H1 (cell line): ENCODE data around the gene MGAT5B. TPM values are rescaled to one million over a fixed set of nuclear protein-coding genes. Genes with fewer than 3 reads are reported as not detected.

Experiments
- CTCF ChIA-PET: fragments of 300-600 bp; sonication (Branson Sonifier 250); formaldehyde crosslinking; loops from one replicate; lab custom pipeline; 2021; ENCODE audit not compliant: partially characterized antibody; lab: Charles Lee
- POLR2A ChIA-PET: fragments of 300-600 bp; sonication (Branson Sonifier 250); formaldehyde crosslinking; loops from one replicate; lab custom pipeline; 2021; ENCODE audit warnings: inconsistent platforms; ENCODE audit not compliant: partially characterized antibody; lab: Charles Lee
- DNase-seq, 2 experiments: peaks; one replicate each; pipeline versions ENCODE4 v3.0.0 to v3.0.0-alpha.2; 2010 to 2022; ENCODE audit warnings: low spot score in 2 of 2, low read depth in 1 of 2, mixed read lengths in 1 of 2
- FAIRE-seq: peaks from 2 replicates; lab custom pipeline; 2011; peaks lifted over from hg19 to GRCh38; lab: Jason Lieb, UNC
- H2AFZ ChIP-seq: 2 replicates; pipeline ENCODE4 v1.8.1; 2012; ENCODE audit warnings: low read length, inconsistent platforms
- H2AK5ac ChIP-seq: 2 replicates; pipeline ENCODE4 v1.6.1; 2013; ENCODE audit warnings: low read depth, low read length
- H2BK120ac ChIP-seq: replicated peaks from 2 replicates; pipeline ENCODE3; 2013; ENCODE audit warnings: low read depth, low read length, inconsistent platforms
- H2BK12ac ChIP-seq: 2 replicates; pipeline ENCODE4 v1.6.1; 2013; ENCODE audit warnings: low read depth, low read length
- H2BK15ac ChIP-seq: 2 replicates; pipeline ENCODE4 v1.6.1; 2013; ENCODE audit warnings: low read length
- H2BK20ac ChIP-seq: 2 replicates; pipeline ENCODE4 v1.6.1; 2013; ENCODE audit warnings: low read length
- H2BK5ac ChIP-seq: 2 replicates; pipeline ENCODE4 v1.6.1; 2013; ENCODE audit warnings: low read depth, low read length
- H3K14ac ChIP-seq: 2 replicates; pipeline ENCODE4 v1.6.1; 2013; ENCODE audit warnings: inconsistent platforms; ENCODE audit not compliant: insufficient read length
- H3K18ac ChIP-seq: 2 replicates; pipeline ENCODE4 v1.6.1; 2013; ENCODE audit warnings: low read length; ENCODE audit errors: extremely low read depth
- H3K23ac ChIP-seq: 2 replicates; pipeline ENCODE4 v1.6.1; 2013; ENCODE audit warnings: inconsistent platforms; ENCODE audit not compliant: insufficient read length
- H3K23me2 ChIP-seq: 2 replicates; pipeline ENCODE4 v1.6.1; 2013; ENCODE audit warnings: low read depth, low read length
- H3K27ac ChIP-seq: 2 replicates; pipeline ENCODE4 v1.6.1; 2011; ENCODE audit warnings: low read depth, low read length, inconsistent platforms
- H3K27me3 ChIP-seq, 4 experiments: replicated peaks in 1 of 4; 1 replicate in 1 of 4; 2 replicates in 3 of 4; pipeline versions ENCODE4 v1.6.1 to v1.8.1; 2011 to 2013; ENCODE audit warnings: low read length in 3 of 4, mild to moderate bottlenecking in 3 of 4, inconsistent platforms in 2 of 4, mixed read lengths in 2 of 4, moderate library complexity in 1 of 4; ENCODE audit not compliant: control insufficient read depth in 3 of 4, insufficient read depth in 3 of 4; ENCODE audit errors: extremely low read depth in 1 of 4
- H3K36me3 ChIP-seq, 4 experiments: 2 replicates each; pipeline versions ENCODE4 v1.6.1 to v1.8.1; 2011 to 2013; ENCODE audit warnings: mild to moderate bottlenecking in 4 of 4, low read length in 3 of 4, moderate library complexity in 2 of 4, control low read depth in 1 of 4, inconsistent platforms in 1 of 4; ENCODE audit not compliant: insufficient read depth in 4 of 4, control insufficient read depth in 2 of 4
- H3K4ac ChIP-seq: replicated peaks from 2 replicates; pipeline ENCODE3; 2013; ENCODE audit warnings: low read length, low read depth, mixed read lengths, inconsistent platforms; ENCODE audit not compliant: insufficient read length
- H3K4me1 ChIP-seq, 4 experiments: replicated peaks in 1 of 4; 1 replicate in 1 of 4; 2 replicates in 3 of 4; pipeline versions ENCODE4 v1.6.1 to v1.8.1; 2011 to 2013; ENCODE audit warnings: low read length in 3 of 4, inconsistent platforms in 2 of 4, mixed read lengths in 1 of 4; ENCODE audit not compliant: insufficient read depth in 4 of 4, control insufficient read depth in 3 of 4
- H3K4me2 ChIP-seq, 2 experiments: 2 replicates each; pipeline versions ENCODE4 v1.6.1 to v1.8.1; 2011 to 2013; ENCODE audit warnings: low read depth in 2 of 2, low read length in 2 of 2, control low read depth in 1 of 2, inconsistent platforms in 1 of 2, mild to moderate bottlenecking in 1 of 2; ENCODE audit not compliant: insufficient read depth in 1 of 2
- H3K4me3 ChIP-seq, 4 experiments: fragments of 200-600, 300-600 bp in 1 of 4; sonication (generic), shearing (Covaris generic), sonication (Bioruptor Twin) in 1 of 4; 2 replicates each; pipeline versions ENCODE4 v1.5.1 to v1.8.1; 2011 to 2016; ENCODE audit warnings: low read length in 4 of 4, low read depth in 3 of 4, control low read depth in 2 of 4, inconsistent platforms in 2 of 4, mild to moderate bottlenecking in 2 of 4, mixed read lengths in 1 of 4, moderate library complexity in 1 of 4; ENCODE audit not compliant: insufficient read depth in 2 of 4; ENCODE audit errors: extremely low read depth in 1 of 4
- H3K56ac ChIP-seq: replicated peaks from 2 replicates; pipeline ENCODE3; 2013; ENCODE audit warnings: low read depth, mild to moderate bottlenecking, mixed read lengths, low read length, inconsistent platforms; ENCODE audit not compliant: insufficient read length
- H3K79me1 ChIP-seq: 2 replicates; pipeline ENCODE4 v1.6.1; 2013; ENCODE audit warnings: low read depth, low read length, control low read depth
- H3K79me2 ChIP-seq, 2 experiments: 2 replicates each; pipeline versions ENCODE4 v1.6.1 to v1.8.1; 2012 to 2013; ENCODE audit warnings: low read length in 2 of 2, mild to moderate bottlenecking in 2 of 2, inconsistent platforms in 1 of 2; ENCODE audit not compliant: insufficient read depth in 2 of 2, control insufficient read depth in 1 of 2
- H3K9ac ChIP-seq, 4 experiments: replicated peaks in 1 of 4; 1 replicate in 1 of 4; 2 replicates in 3 of 4; pipeline versions ENCODE4 v1.6.1 to v1.8.1; 2011 to 2013; ENCODE audit warnings: low read depth in 3 of 4, low read length in 3 of 4, control low read depth in 2 of 4, mild to moderate bottlenecking in 2 of 4, moderate library complexity in 2 of 4, inconsistent platforms in 1 of 4; ENCODE audit errors: extremely low read depth in 1 of 4
- H3K9me3 ChIP-seq, 2 experiments: 2 replicates each; pipeline versions ENCODE4 v1.6.1 to v1.8.1; 2012 to 2013; ENCODE audit warnings: mild to moderate bottlenecking in 2 of 2, moderate library complexity in 2 of 2, control low read depth in 1 of 2, inconsistent platforms in 1 of 2, low read depth in 1 of 2, low read length in 1 of 2, mixed read lengths in 1 of 2; ENCODE audit not compliant: insufficient read depth in 2 of 2
- H4K20me1 ChIP-seq, 2 experiments: replicated peaks in 1 of 2; 2 replicates each; pipeline versions ENCODE3 to v1.8.1; 2011 to 2013; ENCODE audit warnings: inconsistent platforms in 2 of 2, low read length in 2 of 2, mild to moderate bottlenecking in 1 of 2; ENCODE audit not compliant: insufficient read depth in 2 of 2, control insufficient read depth in 1 of 2
- H4K5ac ChIP-seq: 2 replicates; pipeline ENCODE4 v1.6.1; 2013; ENCODE audit warnings: low read length, low read depth, mixed read lengths, inconsistent platforms; ENCODE audit not compliant: insufficient read length
- H4K8ac ChIP-seq: 2 replicates; pipeline ENCODE4 v1.8.0; 2013; ENCODE audit warnings: mild to moderate bottlenecking, moderate library complexity, low read length, inconsistent platforms; ENCODE audit not compliant: insufficient read depth; ENCODE audit errors: extremely low read depth
- H4K91ac ChIP-seq: replicated peaks from 2 replicates; pipeline ENCODE3; 2013; ENCODE audit warnings: low read length, mixed read lengths, inconsistent platforms; ENCODE audit not compliant: insufficient read length
- ASH2L ChIP-seq: fragments of 200-600, 300-600 bp; sonication (generic); IDR thresholded peaks from one replicate; pipeline ENCODE4 v1.7.1; 2017; ENCODE audit warnings: low read length
- EGR1 ChIP-seq: IDR thresholded peaks from 2 replicates; pipeline ENCODE4 v1.6.1; 2011; ENCODE audit warnings: low read depth, low read length, borderline replicate concordance
- EZH2 ChIP-seq: fragments of 200-600 bp; sonication (generic); IDR thresholded peaks from 2 replicates; pipeline ENCODE4 v1.7.1; 2012; ENCODE audit warnings: low read depth, mild to moderate bottlenecking, moderate library complexity, low read length, inconsistent platforms; ENCODE audit not compliant: severe bottlenecking
- PHF8 ChIP-seq: fragments of 200-600 bp; sonication (generic); conservative IDR thresholded peaks from 2 replicates; pipeline ENCODE4 v1.7.1; 2012; ENCODE audit warnings: low read depth, mild to moderate bottlenecking, inconsistent platforms, low read length, moderate library complexity
- TEAD4 ChIP-seq: IDR thresholded peaks from 2 replicates; pipeline ENCODE4 v1.6.1; 2012; ENCODE audit warnings: low read depth, low read length, inconsistent platforms, mixed read lengths
- ZNF274 ChIP-seq: IDR thresholded peaks from 2 replicates; pipeline ENCODE4 v1.7.0; 2012; ENCODE audit warnings: low read length, borderline replicate concordance; ENCODE audit errors: extremely low read depth
- WGBS, 2 experiments: shearing (Covaris generic) in 1 of 2; methylation state at CpG; one replicate each; pipeline versions ENCODE4 v1.1.6 to v1.1.7; 2013 to 2015; ENCODE audit warnings: low lambda C conversion rate in 2 of 2, mixed read lengths in 2 of 2, inconsistent platforms in 1 of 2, low coverage in 1 of 2, missing lambda C conversion rate in 1 of 2; ENCODE audit not compliant: insufficient replicate concordance in 2 of 2, insufficient coverage in 1 of 2, insufficient read length in 1 of 2; ENCODE audit errors: extremely low coverage in 1 of 2, missing lambda C conversion rate in 1 of 2; 5-methylcytosine and 5-hydroxymethylcytosine counted together
- polyA plus RNA-seq, 7 experiments: library from polyadenylated mRNA; depleted of rRNA in 3 of 7; stranded (reverse) in 5 of 7; unstranded in 2 of 7; fragments of >200 nt in 5 of 7; fragments of 200-250 nt in 2 of 7; gene quantifications; 1 replicate in 5 of 7; 2 replicates in 1 of 7; 4 replicates in 1 of 7; pipeline versions ENCODE4 v1.2.1 to v1.2.3, GENCODE V29; 2011 to 2013; ENCODE audit warnings: missing spikeins in 2 of 7, mixed read lengths in 2 of 7
- total RNA-seq: library from RNA; stranded (reverse); fragmentation: NEBNext Ultra II Directional; extraction: Animal tissue kit (Norgen Biotek cat#: 25700); gene quantifications from 2 replicates; pipeline ENCODE4 v1.2.1, GENCODE V29; 2021

The MGAT5B gene
- total and polyA plus RNA-seq, 2 of the 8 experiments (the other 6 are each of a cell fraction or from before 2014, with no cell fraction given), result 7.9 to 8.2 TPM

- no peaks in the 10 kb centered on the region for H3K9me3 ChIP-seq
- no peaks in the 10 kb centered on the region for H3K79me1 ChIP-seq
- peak overlapping the region; percentile 43 for H2AFZ ChIP-seq
- H3K79me2 ChIP-seq, result no peaks in the 10 kb centered on the region
- H3K56ac ChIP-seq, result no peak overlapping the region
- H4K5ac ChIP-seq, result peak overlapping the region; percentile 23
- H3K14ac ChIP-seq, result no peak overlapping the region
- no peak overlapping the region for H3K27ac ChIP-seq
- H3K27me3 ChIP-seq, result peaks cover 0 to 12% (median 10%) of the 10 kb centered on the region in 4 experiments; a peak in 5 of 7 replicates
- no peak overlapping the region; a peak in 1 of 7 replicates for H3K9ac ChIP-seq
- FAIRE-seq (no peak), DNase-seq (no peak)
- WGBS, 2 experiments, result 4% methylated on average over 8 of the region's 8 CpGs; no CpG with 5 or more reads in 1 of the 2 experiments
- no peaks in the 10 kb centered on the region for H3K36me3 ChIP-seq
- H3K4me1 ChIP-seq, result peaks cover 3 to 23% (median 10%) of the 10 kb centered on the region in 4 experiments
- H3K4ac ChIP-seq, result no peak overlapping the region
- CTCF ChIA-PET, result interaction anchor here (0.7 to 1.5 kb wide), 11 partner anchors 14 to 215 kb away, joined by 3 to 7 read pairs (median 3); partner anchors contain the start of genes MFSD11 and MGAT5B
- H2BK12ac ChIP-seq, result peak overlapping the region; percentile 90
- H3K23ac ChIP-seq, result no peak overlapping the region
- H3K18ac ChIP-seq, result peak overlapping the region; percentile 91
- no peak overlapping the region for H2AK5ac ChIP-seq
- H3K23me2 ChIP-seq, result peaks cover 14% of the 10 kb centered on the region; the same call in 1 of the 2 replicates
- no peaks in the 10 kb centered on the region for H4K20me1 ChIP-seq
- H3K4me2 ChIP-seq, result peak overlapping the region; percentile 86 to 93
- peak overlapping the region; percentile 82 for H4K91ac ChIP-seq
- peak overlapping the region; percentile 92; the same call in 1 of the 2 replicates for H2BK5ac ChIP-seq
- H4K8ac ChIP-seq, result no peak overlapping the region
- peak overlapping the region; percentile 93 for H2BK20ac ChIP-seq
- H2BK15ac ChIP-seq, result peak overlapping the region; percentile 81; the same call in 1 of the 2 replicates
- H3K4me3 ChIP-seq, result peak overlapping the region; percentile 31 to 62 (median 42); a peak in 5 of 8 replicates
- POLR2A ChIA-PET, result interaction anchor here (0.8 to 1.3 kb wide), 4 partner anchors 9 to 128 kb away, joined by 3 to 8 read pairs (median 3); no protein-coding TSS in a partner anchor
- H2BK120ac ChIP-seq, result peak overlapping the region; percentile 18
- TF ChIP-seq PHF8, result no peak
- peak; percentile 11 for TF ChIP-seq ASH2L
- peak; percentile 9 for TF ChIP-seq EZH2
- TF ChIP-seq EGR1, result 0 out of 2 replicates have a peak, but pooled peaks have one; percentile 2
- TF ChIP-seq TEAD4, result 0 out of 2 replicates have a peak, but pooled peaks have one; percentile 9
- no peak for TF ChIP-seq ZNF274
- TF ChIP-seq, all 59 proteins: peak for 4
Measured at GRCh38 chr17:76840884-76841775, 27.1 kb upstream of the MGAT5B start.
